IMR-90 (cell line): ENCODE data around the gene ZNF831. TPM values are rescaled to one million over a fixed set of nuclear protein-coding genes. Genes with fewer than 3 reads are reported as not detected.

Experiments
- ATAC-seq: fragments of 200-7000 bp; cut with Tn5 transposase; 2 replicates; pipeline ENCODE4 v1.9.1; 2020; ENCODE audit warnings: low read depth, mild to moderate bottlenecking, moderate library complexity
- BruUV-seq: library from RNA; stranded (reverse); fragments of 400-500 nt; replicated peaks from 2 replicates; lab custom pipeline; 2021; lab: Mats Ljungman, UMichigan
- CTCF ChIA-PET: fragments of 300-600 bp; formaldehyde crosslinking; extraction: SDS; loops from one replicate; lab custom pipeline; 2021; ENCODE audit warnings: antibody characterized with exemption; lab: Yijun Ruan, JAX
- POLR2A ChIA-PET: fragments of 300-600 bp; sonication (Branson Sonifier 250); formaldehyde crosslinking; loops from one replicate; lab custom pipeline; 2022; ENCODE audit warnings: antibody characterized with exemption; ENCODE audit not compliant: unreplicated experiment; lab: Charles Lee
- DNase-seq: peaks from one replicate; pipeline ENCODE4 v3.0.0; 2013
- H2AFZ ChIP-seq: replicated peaks from 2 replicates; pipeline ENCODE3; 2013; ENCODE audit warnings: low read length, mild to moderate bottlenecking; ENCODE audit not compliant: poor library complexity
- H2AK5ac ChIP-seq: 2 replicates; pipeline ENCODE4 v1.6.1; 2013; ENCODE audit warnings: low read depth, low read length, inconsistent platforms
- H2AK9ac ChIP-seq: replicated peaks from 2 replicates; pipeline ENCODE3; 2013; ENCODE audit warnings: mild to moderate bottlenecking, low read depth, low read length, moderate library complexity; ENCODE audit not compliant: poor library complexity
- H2BK120ac ChIP-seq: 2 replicates; pipeline ENCODE4 v1.6.1; 2013; ENCODE audit warnings: low read depth, low read length, inconsistent platforms
- H2BK15ac ChIP-seq: 3 replicates; pipeline ENCODE4 v1.6.1; 2013; ENCODE audit warnings: low read depth, low read length, inconsistent platforms
- H2BK20ac ChIP-seq: 2 replicates; pipeline ENCODE4 v1.6.1; 2013; ENCODE audit warnings: low read depth, mild to moderate bottlenecking, inconsistent platforms, low read length, moderate library complexity
- H2BK5ac ChIP-seq: 2 replicates; pipeline ENCODE4 v1.6.1; 2013; ENCODE audit warnings: mild to moderate bottlenecking, low read depth, low read length, inconsistent platforms; ENCODE audit not compliant: poor library complexity, severe bottlenecking
- H3K14ac ChIP-seq: replicated peaks from 2 replicates; pipeline ENCODE4 v1.6.1; 2013; ENCODE audit warnings: low read depth, low read length, inconsistent platforms
- H3K18ac ChIP-seq: 2 replicates; pipeline ENCODE4 v1.6.1; 2013; ENCODE audit warnings: low read depth, low read length, control low read depth
- H3K23ac ChIP-seq: 2 replicates; pipeline ENCODE4 v1.6.1; 2013; ENCODE audit warnings: low read depth, low read length, inconsistent platforms
- H3K27ac ChIP-seq: 2 replicates; pipeline ENCODE4 v1.5.1; 2013; ENCODE audit warnings: mild to moderate bottlenecking, control low read depth, low read length; ENCODE audit not compliant: insufficient read depth
- H3K27me3 ChIP-seq: 2 replicates; pipeline ENCODE4 v1.6.1; 2013; ENCODE audit warnings: low read length; ENCODE audit not compliant: control insufficient read depth, insufficient read depth
- H3K36me3 ChIP-seq: 2 replicates; pipeline ENCODE4 v1.6.1; 2013; ENCODE audit warnings: low read length, mixed read lengths; ENCODE audit not compliant: control insufficient read depth, insufficient read depth
- H3K4ac ChIP-seq: 2 replicates; pipeline ENCODE4 v1.6.1; 2013; ENCODE audit warnings: low read depth, low read length, inconsistent platforms
- H3K4me1 ChIP-seq: 2 replicates; pipeline ENCODE4 v1.6.1; 2013; ENCODE audit warnings: low read length, mixed read lengths; ENCODE audit not compliant: control insufficient read depth, insufficient read depth
- H3K4me2 ChIP-seq: 2 replicates; pipeline ENCODE4 v1.6.1; 2013; ENCODE audit warnings: low read depth, mild to moderate bottlenecking, control low read depth, low read length, moderate library complexity
- H3K4me3 ChIP-seq: 2 replicates; pipeline ENCODE4 v1.5.1; 2013; ENCODE audit warnings: low read depth, mild to moderate bottlenecking, control low read depth, low read length, moderate library complexity; ENCODE audit not compliant: insufficient read depth
- H3K56ac ChIP-seq: 2 replicates; pipeline ENCODE4 v1.6.1; 2013; ENCODE audit warnings: low read length, inconsistent platforms; ENCODE audit not compliant: insufficient read depth; ENCODE audit errors: extremely low read depth
- H3K79me1 ChIP-seq, 2 experiments: 2 replicates each; pipeline ENCODE4 v1.6.1; 2013; ENCODE audit warnings: low read length in 2 of 2, inconsistent platforms in 1 of 2, low read depth in 1 of 2
- H3K9ac ChIP-seq: 2 replicates; pipeline ENCODE4 v1.6.1; 2013; ENCODE audit warnings: low read depth, low read length, control low read depth
- H3K9me1 ChIP-seq: 2 replicates; pipeline ENCODE4 v1.6.1; 2013; ENCODE audit warnings: low read length, inconsistent platforms; ENCODE audit not compliant: insufficient read depth
- H3K9me3 ChIP-seq: 2 replicates; pipeline ENCODE4 v1.6.1; 2013; ENCODE audit warnings: low read length; ENCODE audit not compliant: control insufficient read depth, insufficient read depth
- H4K20me1 ChIP-seq: 2 replicates; pipeline ENCODE4 v1.6.1; 2013; ENCODE audit warnings: low read length, inconsistent platforms; ENCODE audit not compliant: insufficient read depth
- H4K5ac ChIP-seq: 2 replicates; pipeline ENCODE4 v1.6.1; 2013; ENCODE audit warnings: mild to moderate bottlenecking, low read depth, low read length, control low read depth
- H4K8ac ChIP-seq, 2 experiments: 2 replicates each; pipeline ENCODE4 v1.6.1; 2013; ENCODE audit warnings: low read depth in 2 of 2, low read length in 2 of 2, control low read depth in 1 of 2, inconsistent platforms in 1 of 2
- H4K91ac ChIP-seq: 2 replicates; pipeline ENCODE4 v1.6.1; 2013; ENCODE audit warnings: low read depth, low read length, inconsistent platforms; ENCODE audit not compliant: insufficient read depth
- CHD1 ChIP-seq: IDR thresholded peaks from 2 replicates; pipeline ENCODE4 v1.6.1; 2012; ENCODE audit warnings: low read depth, low read length, improper control_type of control experiment
- FOS ChIP-seq: fragments of 150-350 bp; IDR thresholded peaks from 2 replicates; pipeline ENCODE4 v1.6.1; 2016; ENCODE audit warnings: low read depth, low read length
- POLR2A ChIP-seq: IDR thresholded peaks from 2 replicates; pipeline ENCODE4 v1.6.1; 2012; ENCODE audit warnings: mild to moderate bottlenecking, low read depth, low read length
- RFX5 ChIP-seq: IDR thresholded peaks from 2 replicates; pipeline ENCODE4 v1.8.0; 2012; ENCODE audit warnings: low read depth, mild to moderate bottlenecking, low read length, moderate library complexity
- WGBS, 2 experiments: methylation state at CpG; one replicate each; pipeline versions ENCODE4 v1.1.5 to v1.1.7; 2013; ENCODE audit warnings: missing lambda C conversion rate in 2 of 2; ENCODE audit not compliant: insufficient read length in 1 of 2; ENCODE audit errors: extremely low coverage in 2 of 2; 5-methylcytosine and 5-hydroxymethylcytosine counted together
- dilution Hi-C: fragments of 300-500 bp; cut with HindIII; formaldehyde crosslinking; loops from one replicate; pipeline ENCODE4 v1.14.3; 2018; ENCODE audit warnings: low sequenced_read_pairs; ENCODE audit not compliant: unreplicated experiment
- in situ Hi-C: fragments of 300-500 bp; cut with MboI; formaldehyde crosslinking; loops from 3 replicates; pipeline ENCODE4 v1.14.3; 2019; ENCODE audit warnings: low sequenced_read_pairs, inconsistent platforms, mixed read lengths
- intact Hi-C: fragments of 100-400 bp; cut with micrococcal nuclease; formaldehyde crosslinking; loops from 2 replicates; pipeline ENCODE4 v1.10.0; 2022
- polyA plus RNA-seq, 3 experiments: library from polyadenylated mRNA; depleted of rRNA; stranded (reverse); fragments of >200 nt; gene quantifications; 2 replicates each; pipeline ENCODE4 v1.2.3, GENCODE V29; 2012; ENCODE audit warnings: low replicate concordance in 1 of 3
- total RNA-seq: library from RNA; depleted of rRNA; stranded (reverse); fragments of >200 nt; gene quantifications from 2 replicates; pipeline ENCODE4 v1.2.3, GENCODE V29; 2012
- TF ChIP-seq, protein P1 (sequence below): conservative IDR thresholded peaks from 2 replicates; pipeline ENCODE4 v1.5.1; 2012; ENCODE audit warnings: mild to moderate bottlenecking, low read depth, low read length, improper control_type of control experiment

The ZNF831 gene
- total and polyA plus RNA-seq, 2 of the 4 experiments (the other 2 are of a cell fraction) = not detected

DNA sequence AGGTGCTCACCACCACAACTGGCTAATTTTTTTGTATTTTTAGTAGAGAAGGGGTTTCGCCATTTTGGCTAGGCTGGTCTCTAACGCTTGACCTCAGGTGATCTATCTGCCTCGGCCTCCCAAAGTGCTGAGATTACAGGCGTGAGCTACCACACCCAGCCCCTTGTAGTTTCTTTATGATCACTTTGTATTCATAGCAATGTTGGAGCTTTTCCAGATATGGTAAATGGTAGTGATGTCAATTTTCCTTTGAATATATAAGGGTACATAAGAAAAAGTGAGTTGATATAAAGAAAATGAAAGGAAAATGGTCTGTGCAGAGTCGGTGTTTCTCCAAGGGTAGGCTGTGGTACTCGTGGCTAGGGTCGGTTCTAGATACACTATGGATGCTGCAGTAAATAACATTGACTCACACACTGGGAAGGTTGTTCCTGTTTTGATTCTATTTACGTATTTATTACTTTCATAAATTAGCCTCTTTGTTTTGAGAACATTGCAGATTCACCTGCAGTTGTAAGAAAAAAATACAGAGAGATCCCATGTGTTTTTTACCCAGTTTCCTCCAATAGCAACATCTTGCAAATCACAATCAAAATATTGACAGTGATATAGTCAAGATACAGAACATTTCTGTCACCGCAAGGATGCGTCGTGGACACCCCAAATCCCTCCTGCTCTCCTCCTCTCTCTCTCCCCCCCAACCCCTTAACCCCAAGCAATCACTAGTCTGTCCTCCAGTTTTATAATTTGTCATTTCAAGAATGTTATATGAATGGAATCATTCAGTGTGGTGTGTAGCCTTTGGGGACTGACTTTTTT, 2.5 kb downstream of the ZNF831 start:
- intact Hi-C loops = no loop called here
- no peak overlapping the region for H2AK9ac ChIP-seq
- H3K36me3 ChIP-seq = no peaks in the 10 kb centered on the region
- no peak overlapping the region for H3K18ac ChIP-seq
- no peak overlapping the region for H2BK20ac ChIP-seq
- no peak overlapping the region for H4K91ac ChIP-seq
- H4K20me1 ChIP-seq = no peaks in the 10 kb centered on the region
- H2BK15ac ChIP-seq = no peak overlapping the region
- H3K56ac ChIP-seq = no peak overlapping the region
- no peak overlapping the region for H3K4ac ChIP-seq
- no peaks in the 10 kb centered on the region for H3K9me3 ChIP-seq
- in situ Hi-C loops = no loop called here
- no peak overlapping the region for H2AK5ac ChIP-seq
- dilution Hi-C loops = no loop called here
- no peak overlapping the region for H3K4me3 ChIP-seq
- no peak overlapping the region for H4K5ac ChIP-seq
- no peak overlapping the region for H3K23ac ChIP-seq
- H3K9me1 ChIP-seq = no peaks in the 10 kb centered on the region
- no peak overlapping the region for H2AFZ ChIP-seq
- WGBS, 2 experiments = no CpG with 5 or more reads among the region's 11 CpGs
- TF ChIP-seq FOS (no peak), CHD1 (no peak), POLR2A (no peak), RFX5 (no peak)
- TF ChIP-seq, protein P1, sequence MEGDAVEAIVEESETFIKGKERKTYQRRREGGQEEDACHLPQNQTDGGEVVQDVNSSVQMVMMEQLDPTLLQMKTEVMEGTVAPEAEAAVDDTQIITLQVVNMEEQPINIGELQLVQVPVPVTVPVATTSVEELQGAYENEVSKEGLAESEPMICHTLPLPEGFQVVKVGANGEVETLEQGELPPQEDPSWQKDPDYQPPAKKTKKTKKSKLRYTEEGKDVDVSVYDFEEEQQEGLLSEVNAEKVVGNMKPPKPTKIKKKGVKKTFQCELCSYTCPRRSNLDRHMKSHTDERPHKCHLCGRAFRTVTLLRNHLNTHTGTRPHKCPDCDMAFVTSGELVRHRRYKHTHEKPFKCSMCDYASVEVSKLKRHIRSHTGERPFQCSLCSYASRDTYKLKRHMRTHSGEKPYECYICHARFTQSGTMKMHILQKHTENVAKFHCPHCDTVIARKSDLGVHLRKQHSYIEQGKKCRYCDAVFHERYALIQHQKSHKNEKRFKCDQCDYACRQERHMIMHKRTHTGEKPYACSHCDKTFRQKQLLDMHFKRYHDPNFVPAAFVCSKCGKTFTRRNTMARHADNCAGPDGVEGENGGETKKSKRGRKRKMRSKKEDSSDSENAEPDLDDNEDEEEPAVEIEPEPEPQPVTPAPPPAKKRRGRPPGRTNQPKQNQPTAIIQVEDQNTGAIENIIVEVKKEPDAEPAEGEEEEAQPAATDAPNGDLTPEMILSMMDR = no peak
- H3K9ac ChIP-seq = no peak overlapping the region
- H4K8ac ChIP-seq = no peak overlapping the region
- no peak overlapping the region for H3K14ac ChIP-seq
- no peaks in the 10 kb centered on the region for H3K4me1 ChIP-seq
- CTCF ChIA-PET = no interaction called here
- BruUV-seq = no TSS peak
- no peak overlapping the region for H2BK120ac ChIP-seq
- ATAC-seq (no peak), DNase-seq (no peak)
- H3K27ac ChIP-seq = no peak overlapping the region
- no peak overlapping the region for H2BK5ac ChIP-seq
- H3K27me3 ChIP-seq = no peaks in the 10 kb centered on the region
- POLR2A ChIA-PET = no interaction called here
- H3K79me1 ChIP-seq = no peaks in the 10 kb centered on the region
- no peak overlapping the region for H3K4me2 ChIP-seq
